ENCODE results near the gene MPPED2.

DNA sequence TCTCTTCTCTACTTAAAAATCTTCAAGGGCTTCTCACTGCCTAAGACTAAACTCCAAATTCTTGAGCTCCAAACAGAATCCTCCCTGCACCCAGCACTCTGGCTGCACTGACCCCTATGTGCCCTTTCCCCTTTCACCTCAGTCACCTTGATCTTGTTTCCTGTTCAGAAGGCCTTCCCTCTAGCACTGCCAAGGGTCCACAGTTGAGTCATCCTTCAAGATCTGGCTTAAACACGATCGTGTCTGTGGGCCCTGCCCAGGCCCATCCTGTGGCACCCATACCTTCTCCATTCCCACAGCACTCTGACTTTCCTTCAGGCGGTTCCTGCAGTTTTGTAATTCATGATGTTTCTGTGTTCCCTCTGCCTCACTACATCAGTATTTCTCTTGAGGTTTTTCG, 134.0 kb downstream of the MPPED2 start:
- no peak for TF ChIP-seq SMC3 (IDR thresholded peaks at IDR 0.05; ENCODE audit: low read length)
- TF ChIP-seq ZFP1 (CRISPR knock-in tag; IDR thresholded peaks at IDR 0.05) = no peak
- TF ChIP-seq RBAK (CRISPR knock-in tag; IDR thresholded peaks at IDR 0.05) = no peak
- TF ChIP-seq POLR2G (IDR thresholded peaks at IDR 0.05; ENCODE audit: low read depth, low read length) = no peak
- TF ChIP-seq RNF2 (conservative IDR thresholded peaks at IDR 0.05; ENCODE audit: low read depth) = no peak
- TF ChIP-seq CTCF (CRISPR knock-in tag; IDR thresholded peaks at IDR 0.05) = no peak
- TF ChIP-seq BHLHE40 (IDR thresholded peaks at IDR 0.05; ENCODE audit: low read length) = no peak
- no peak for TF ChIP-seq SRY (CRISPR knock-in tag; IDR thresholded peaks at IDR 0.05)
- no peak for TF ChIP-seq ZNF12 (CRISPR knock-in tag; IDR thresholded peaks at IDR 0.05)
- no peak for TF ChIP-seq IRF9 (CRISPR knock-in tag; IDR thresholded peaks at IDR 0.05; ENCODE audit: borderline replicate concordance)
- TF ChIP-seq NFIC (IDR thresholded peaks at IDR 0.05; ENCODE audit: low read length) = no peak
